HG03066 (cell line): ENCODE measurements around the gene OR4K13.

ENCODE experiments used
- ATAC-seq: cut with Tn5 transposase; IDR thresholded peaks from one replicate; pipeline ENCODE4 v1.9.1; 2021; ENCODE audit warnings: low read depth; ENCODE audit not compliant: unreplicated experiment

OR4K13 gene, protein sequence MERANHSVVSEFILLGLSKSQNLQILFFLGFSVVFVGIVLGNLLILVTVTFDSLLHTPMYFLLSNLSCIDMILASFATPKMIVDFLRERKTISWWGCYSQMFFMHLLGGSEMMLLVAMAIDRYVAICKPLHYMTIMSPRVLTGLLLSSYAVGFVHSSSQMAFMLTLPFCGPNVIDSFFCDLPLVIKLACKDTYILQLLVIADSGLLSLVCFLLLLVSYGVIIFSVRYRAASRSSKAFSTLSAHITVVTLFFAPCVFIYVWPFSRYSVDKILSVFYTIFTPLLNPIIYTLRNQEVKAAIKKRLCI

DNA sequence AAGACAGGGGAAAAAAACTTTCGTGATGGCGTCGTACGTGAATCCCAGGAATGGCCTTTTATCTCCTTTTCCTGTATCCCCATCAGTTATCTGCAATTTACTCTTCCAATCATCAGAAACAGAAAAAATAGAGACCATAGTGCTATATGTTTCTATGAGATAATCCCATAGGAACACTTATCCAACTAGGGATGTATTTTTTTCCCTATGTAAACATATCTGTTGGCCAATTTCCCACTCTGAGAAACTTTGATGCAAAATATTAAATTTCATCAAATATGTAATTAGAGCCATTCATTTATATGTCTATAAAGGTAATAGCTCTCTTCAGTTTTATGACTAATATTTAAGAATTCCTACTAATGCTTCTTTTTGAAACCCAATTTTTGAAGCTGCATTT lies at the start of gene OR4K13:
OR4K13 (minus strand) TSS at position 101 of the 400 bp plus-strand sequence. CDS start 1,280 bp downstream, outside the sequence.
- no peak for ATAC-seq

DNA sequence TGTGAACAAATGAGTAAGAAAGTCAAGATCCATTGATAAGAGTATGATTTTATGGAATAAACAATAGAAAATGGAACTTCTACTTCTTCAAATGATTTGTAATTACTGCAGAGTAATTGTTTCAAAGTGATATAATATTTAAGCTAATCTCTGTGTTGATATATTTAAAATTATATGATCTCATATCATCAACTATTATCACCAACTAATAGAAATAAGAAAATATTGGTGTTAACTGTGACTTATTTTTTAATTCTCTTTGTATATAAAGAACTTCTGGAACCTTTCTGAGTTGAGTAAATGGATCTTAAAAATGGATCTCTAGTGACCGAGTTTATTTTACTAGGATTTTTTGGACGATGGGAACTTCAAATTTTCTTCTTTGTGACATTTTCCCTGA lies 23.9 kb upstream of the OR4K13 start, which contains the start of gene OR4L1:
OR4L1 (plus strand) TSS at position 301 of the 400 bp plus-strand sequence; CDS start at position 301, 0 bp downstream.
- ATAC-seq: no peak

DNA sequence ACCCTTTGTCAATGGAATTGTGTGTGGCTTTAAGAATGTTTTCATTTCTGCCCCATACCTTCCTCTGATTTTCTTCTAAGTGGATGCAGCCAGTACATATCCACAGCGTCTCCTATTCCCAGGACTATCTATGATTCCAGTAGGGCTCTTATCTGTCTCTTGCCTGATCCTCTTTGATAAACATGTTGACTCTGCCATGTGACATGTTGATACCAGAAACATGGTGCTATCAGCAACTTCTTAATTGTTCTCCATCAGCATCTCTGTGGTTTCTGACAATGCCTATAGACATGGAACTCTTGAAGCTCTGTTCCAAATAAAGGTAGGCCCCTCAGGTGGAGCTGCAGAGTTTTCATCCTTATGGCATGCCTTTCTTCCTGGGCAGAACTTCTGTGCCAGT lies 12.4 kb upstream of the OR4K13 start:
- no peak for ATAC-seq

DNA sequence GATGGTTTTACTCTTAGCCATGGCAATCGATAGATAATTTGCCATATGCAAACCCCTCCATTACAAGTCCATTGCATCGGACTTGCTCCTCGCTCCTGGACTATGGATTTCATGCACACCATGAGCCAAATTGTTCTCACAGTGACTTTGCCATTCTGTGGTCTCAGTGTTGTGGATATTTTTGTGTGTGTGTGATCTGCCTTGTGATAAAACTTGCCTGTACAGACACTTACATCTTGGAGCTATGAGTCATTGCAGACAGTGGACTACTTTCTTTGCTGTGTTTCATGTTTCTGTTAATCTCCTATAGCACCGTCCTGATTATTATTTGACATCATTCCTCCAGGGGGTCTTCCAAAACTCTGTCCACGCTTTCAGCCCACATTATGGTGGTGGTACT lies 8.4 kb upstream of the OR4K13 start:
- no peak for ATAC-seq

DNA sequence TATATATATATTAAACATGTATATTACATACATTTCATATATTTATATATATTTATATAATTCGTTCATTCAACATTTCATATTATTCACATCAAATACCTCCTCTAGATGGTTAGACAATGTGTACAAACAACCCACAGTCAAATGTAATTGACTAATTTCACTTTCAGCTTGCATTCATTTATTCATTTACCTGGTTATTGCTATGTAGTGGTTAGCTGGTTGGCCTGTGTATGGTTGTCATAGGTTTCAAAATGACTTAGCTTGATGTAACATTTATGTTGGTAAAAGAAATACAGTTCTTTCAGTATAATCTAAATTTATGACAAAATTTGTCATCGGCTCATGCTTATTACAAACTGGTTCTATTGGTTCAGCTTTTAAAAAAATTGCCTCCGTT lies 389 bp downstream of the OR4K13 start:
- ATAC-seq: no peak

DNA sequence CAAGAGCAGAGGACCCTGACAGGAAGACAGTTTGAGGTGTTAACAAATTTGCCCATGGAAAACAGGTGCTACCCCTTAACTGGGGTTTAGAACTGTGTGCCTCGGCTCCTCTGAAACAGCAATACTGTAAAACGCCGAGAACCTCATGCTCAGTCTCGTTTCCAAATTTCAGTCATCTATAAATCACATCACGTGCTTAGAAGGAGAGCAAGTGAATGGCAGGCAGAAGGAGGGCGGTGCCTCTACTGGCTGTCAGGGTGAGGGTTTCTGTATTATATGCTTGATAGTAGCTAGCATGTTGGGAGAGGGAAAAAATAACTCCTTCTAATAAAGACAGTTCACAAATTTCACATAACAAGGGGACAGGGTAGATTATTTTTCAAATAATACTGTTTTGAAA lies 4.8 kb downstream of the OR4K13 start:
- ATAC-seq: no peak

DNA sequence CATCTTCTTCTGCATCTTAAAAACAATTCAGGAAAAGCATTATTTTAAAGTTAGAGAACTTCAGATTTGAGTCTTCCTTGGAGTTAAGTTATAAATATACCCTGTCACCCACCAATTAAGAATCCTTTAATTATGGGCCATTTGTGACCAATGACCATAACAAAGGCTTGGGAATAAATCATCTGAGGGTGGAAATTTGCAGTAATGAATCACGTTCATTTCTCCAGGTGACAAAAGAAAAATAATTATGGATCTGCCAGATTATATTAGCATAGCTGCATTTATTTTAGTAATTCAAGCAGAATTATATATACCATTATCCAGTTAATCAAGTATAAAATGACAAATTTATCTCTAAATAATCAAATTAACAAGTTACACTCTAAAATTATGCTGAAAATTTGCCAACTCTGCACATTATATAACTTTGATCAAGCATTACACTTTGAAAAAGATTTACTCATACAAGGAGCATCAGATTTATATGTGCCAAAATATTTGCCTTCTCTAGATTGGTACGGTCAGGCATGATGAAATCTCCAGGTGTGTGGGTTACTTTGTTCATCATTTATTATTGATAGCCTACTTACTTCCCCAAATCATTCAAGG lies 16.5 kb downstream of the OR4K13 start, which contains the start of gene OR4K14:
OR4K14 (minus strand) TSS at position 51 of the 609 bp plus-strand sequence. CDS start 4,114 bp downstream, outside the sequence.
- no peak for ATAC-seq

DNA sequence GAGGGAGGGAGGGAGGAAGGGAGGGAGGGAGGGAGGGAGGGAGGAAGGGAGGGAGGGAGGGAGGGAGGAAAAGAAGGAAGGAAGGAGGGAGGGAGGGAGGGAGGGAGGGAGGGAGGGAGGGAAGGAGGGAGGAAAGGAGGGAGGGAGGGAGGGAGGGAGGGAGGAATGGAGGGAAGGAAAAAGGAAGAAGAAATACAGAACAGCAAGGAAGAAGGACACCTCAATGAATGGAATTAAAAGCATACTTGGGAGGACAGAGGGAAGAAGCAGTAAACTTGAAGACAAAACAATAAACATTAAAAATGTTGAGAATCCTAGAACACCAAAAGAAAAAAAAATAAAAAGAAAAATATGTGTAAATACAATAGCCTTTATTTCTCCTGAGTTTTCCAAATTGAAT lies 27.7 kb downstream of the OR4K13 start:
- no peak for ATAC-seq

DNA sequence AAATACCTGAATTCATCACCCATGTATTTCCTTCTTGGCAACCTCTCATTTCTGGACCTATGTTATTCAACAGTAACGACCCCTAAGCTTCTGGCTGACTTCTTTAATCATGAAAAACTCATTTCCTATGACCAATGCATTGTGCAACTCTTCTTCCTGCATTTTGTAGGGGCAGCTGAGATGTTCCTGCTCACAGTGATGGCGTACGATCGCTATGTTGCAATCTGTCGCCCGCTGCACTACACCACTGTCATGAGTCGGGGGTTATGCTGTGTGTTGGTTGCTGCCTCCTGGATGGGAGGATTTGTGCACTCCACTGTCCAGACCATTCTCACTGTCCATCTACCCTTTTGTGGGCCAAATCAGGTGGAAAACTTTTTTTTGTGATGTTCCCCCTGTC lies 33.5 kb downstream of the OR4K13 start:
- no peak for ATAC-seq

DNA sequence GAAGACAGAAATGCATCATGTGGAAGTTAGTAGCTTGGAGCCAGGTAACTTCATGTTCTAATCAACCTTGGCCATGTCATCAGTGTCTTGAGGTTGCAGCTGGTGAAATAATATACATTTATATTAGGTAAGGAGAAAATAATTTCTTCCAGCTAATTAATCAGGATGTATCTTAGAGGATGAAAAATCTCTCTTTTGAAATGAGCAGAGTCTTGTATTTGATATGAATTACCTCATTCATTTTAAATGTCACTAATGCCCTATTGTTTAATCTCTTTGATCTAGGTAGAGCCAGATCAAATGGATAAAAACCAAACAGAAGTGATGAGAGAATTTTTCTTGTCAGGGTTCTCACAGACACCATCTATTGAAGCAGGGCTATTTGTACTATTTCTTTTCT lies 34.0 kb downstream of the OR4K13 start, which contains the start of gene OR4Q2:
OR4Q2 (plus strand) TSS at position 301 of the 400 bp plus-strand sequence.
- no peak for ATAC-seq

DNA sequence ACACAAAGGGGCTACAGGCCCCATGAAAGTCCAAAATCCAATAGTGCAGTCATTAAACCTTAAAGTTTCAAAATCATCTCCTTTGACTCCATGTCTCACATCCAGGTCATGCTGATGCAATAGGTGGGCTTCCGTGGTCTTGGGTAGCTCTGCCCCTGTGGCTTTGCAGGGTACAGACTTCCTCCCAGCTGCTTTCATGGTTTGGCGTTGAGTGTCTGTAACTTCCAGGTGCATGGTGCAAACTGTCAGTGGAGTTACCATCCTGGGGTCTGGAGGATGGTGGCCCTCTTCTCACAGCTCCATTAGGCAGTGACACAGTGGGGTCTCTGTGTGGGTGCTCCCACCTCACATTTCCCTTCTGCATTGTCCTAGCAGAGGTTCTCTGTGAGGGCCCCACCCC lies 42.4 kb downstream of the OR4K13 start:
- no peak for ATAC-seq
